ENCODE measurements around the gene P4HA2.

- TF ChIP-seq CTCF (IDR thresholded peaks at IDR 0.05; ENCODE audit: poor library complexity) = no peak
- no peak for TF ChIP-seq EZH2phosphoT487 (IDR thresholded peaks at IDR 0.05; ENCODE audit: low read depth, severe bottlenecking, unreplicated experiment)
- no peak for TF ChIP-seq EZH2 (IDR thresholded peaks at IDR 0.05; ENCODE audit: borderline replicate concordance)
Measured at GRCh38 chr5:132162945-132163344, 64.7 kb downstream of the P4HA2 start.
